HEK293 (cell line): Measurements from ENCODE around the gene CACNA1B.
A peak's percentile ranks its signal among the peaks of the same experiment; 100 is the strongest.

Experiments used
- BCL6B ChIP-seq: fragments of 450-650 bp; formaldehyde crosslinking; IDR thresholded peaks from 2 replicates; pipeline ENCODE4 v1.5.1; 2017; ENCODE audit warnings: missing biosample characterization, missing genetic modification characterization
- GLI2 ChIP-seq: fragments of 450-650 bp; formaldehyde crosslinking; IDR thresholded peaks from 2 replicates; pipeline ENCODE4; 2017; ENCODE audit warnings: missing biosample characterization, missing genetic modification characterization, low read depth, borderline replicate concordance
- KLF1 ChIP-seq: fragments of 450-650 bp; formaldehyde crosslinking; IDR thresholded peaks from 2 replicates; pipeline ENCODE4 v1.5.1; 2016; ENCODE audit warnings: missing biosample characterization, missing genetic modification characterization
- REST ChIP-seq: fragments of 450-650 bp; formaldehyde crosslinking; IDR thresholded peaks from 2 replicates; pipeline ENCODE4 v1.5.1; 2016; ENCODE audit warnings: missing biosample characterization, missing genetic modification characterization
- YY1 ChIP-seq: fragments of 450-650 bp; formaldehyde crosslinking; IDR thresholded peaks from 2 replicates; pipeline ENCODE4 v1.5.1; 2018; ENCODE audit warnings: missing biosample characterization, missing genetic modification characterization
- ZBTB8A ChIP-seq: fragments of 450-650 bp; formaldehyde crosslinking; IDR thresholded peaks from 2 replicates; pipeline ENCODE4 v1.5.1; 2016; ENCODE audit warnings: missing biosample characterization, missing genetic modification characterization
- ZFP41 ChIP-seq: fragments of 450-650 bp; formaldehyde crosslinking; IDR thresholded peaks from 2 replicates; pipeline ENCODE4 v1.5.1; 2016; ENCODE audit warnings: missing biosample characterization, missing genetic modification characterization, borderline replicate concordance
- ZIC2 ChIP-seq: fragments of 450-650 bp; formaldehyde crosslinking; IDR thresholded peaks from 2 replicates; pipeline ENCODE4 v1.5.1; 2016; ENCODE audit warnings: missing biosample characterization, missing genetic modification characterization
- ZNF140 ChIP-seq: fragments of 450-650 bp; formaldehyde crosslinking; IDR thresholded peaks from 2 replicates; pipeline ENCODE4 v1.5.1; 2016; ENCODE audit warnings: missing biosample characterization, missing genetic modification characterization
- ZNF280D ChIP-seq: fragments of 450-650 bp; formaldehyde crosslinking; IDR thresholded peaks from 2 replicates; pipeline ENCODE4 v1.5.1; 2016; ENCODE audit warnings: missing biosample characterization, missing genetic modification characterization
- ZNF394 ChIP-seq: fragments of 450-650 bp; formaldehyde crosslinking; IDR thresholded peaks from 2 replicates; pipeline ENCODE4 v1.5.1; 2016; ENCODE audit warnings: missing biosample characterization, missing genetic modification characterization, mild to moderate bottlenecking, moderate library complexity, borderline replicate concordance
- ZNF623 ChIP-seq: fragments of 450-650 bp; formaldehyde crosslinking; IDR thresholded peaks from 2 replicates; pipeline ENCODE4 v1.5.1; 2016; ENCODE audit warnings: missing biosample characterization, missing genetic modification characterization
- ZNF670 ChIP-seq: fragments of 450-650 bp; formaldehyde crosslinking; IDR thresholded peaks from 2 replicates; pipeline ENCODE4 v1.5.1; 2016; ENCODE audit warnings: missing biosample characterization, missing genetic modification characterization, low read depth
- ZNF792 ChIP-seq: fragments of 450-650 bp; formaldehyde crosslinking; IDR thresholded peaks from 2 replicates; pipeline ENCODE4 v1.5.1; 2016; ENCODE audit warnings: missing biosample characterization, missing genetic modification characterization
- TF ChIP-seq, protein P1 (sequence below): IDR thresholded peaks from 2 replicates; pipeline ENCODE4 v1.6.1; 2011; ENCODE audit warnings: mild to moderate bottlenecking, low read depth, low read length, borderline replicate concordance
- TF ChIP-seq, protein P2 (sequence below): fragments of 450-650 bp; formaldehyde crosslinking; IDR thresholded peaks from 2 replicates; pipeline ENCODE4 v1.5.1; 2016; ENCODE audit warnings: missing biosample characterization, missing genetic modification characterization
- TF ChIP-seq, protein P3 (sequence below): fragments of 450-650 bp; formaldehyde crosslinking; IDR thresholded peaks from 2 replicates; pipeline ENCODE4 v1.5.1; 2016; ENCODE audit warnings: missing biosample characterization, missing genetic modification characterization
- TF ChIP-seq, protein P4 (sequence below): fragments of 450-650 bp; formaldehyde crosslinking; conservative IDR thresholded peaks from 2 replicates; pipeline ENCODE4 v1.5.1; 2016; ENCODE audit warnings: low read depth, missing biosample characterization, missing genetic modification characterization
- TF ChIP-seq, protein P5 (sequence below): fragments of 450-650 bp; formaldehyde crosslinking; IDR thresholded peaks from 2 replicates; pipeline ENCODE4 v1.5.1; 2016; ENCODE audit warnings: missing biosample characterization, missing genetic modification characterization
- TF ChIP-seq, protein P6 (sequence below): fragments of 450-650 bp; formaldehyde crosslinking; IDR thresholded peaks from 2 replicates; pipeline ENCODE4 v1.5.1; 2016; ENCODE audit warnings: missing biosample characterization, missing genetic modification characterization

CACNA1B gene

DNA sequence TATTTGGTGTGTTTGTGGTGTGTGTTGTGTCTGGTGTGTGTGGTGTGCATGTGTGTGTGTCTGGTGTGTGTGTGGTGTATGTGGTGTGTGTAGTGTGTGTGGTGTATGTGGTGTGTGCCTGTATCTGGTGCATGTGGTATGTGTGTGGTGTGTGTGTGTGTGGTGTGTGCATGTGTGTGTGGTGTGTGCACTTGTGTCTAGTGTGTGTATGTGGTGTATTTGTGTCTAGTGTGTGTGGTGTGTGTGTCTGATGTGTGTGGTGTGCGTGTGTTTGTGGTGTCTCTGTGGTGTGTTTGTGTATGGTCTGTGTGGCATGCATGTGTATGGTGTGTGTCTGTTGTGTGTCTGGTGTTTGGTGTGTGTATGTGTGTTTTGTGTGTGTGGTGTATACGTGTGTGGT, 71.1 kb downstream of the CACNA1B start (continued):
- no peak for TF ChIP-seq REST (tag by site-specific recombination)
- TF ChIP-seq, protein P1, sequence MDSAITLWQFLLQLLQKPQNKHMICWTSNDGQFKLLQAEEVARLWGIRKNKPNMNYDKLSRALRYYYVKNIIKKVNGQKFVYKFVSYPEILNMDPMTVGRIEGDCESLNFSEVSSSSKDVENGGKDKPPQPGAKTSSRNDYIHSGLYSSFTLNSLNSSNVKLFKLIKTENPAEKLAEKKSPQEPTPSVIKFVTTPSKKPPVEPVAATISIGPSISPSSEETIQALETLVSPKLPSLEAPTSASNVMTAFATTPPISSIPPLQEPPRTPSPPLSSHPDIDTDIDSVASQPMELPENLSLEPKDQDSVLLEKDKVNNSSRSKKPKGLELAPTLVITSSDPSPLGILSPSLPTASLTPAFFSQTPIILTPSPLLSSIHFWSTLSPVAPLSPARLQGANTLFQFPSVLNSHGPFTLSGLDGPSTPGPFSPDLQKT, result no peak
- TF ChIP-seq, protein P2, sequence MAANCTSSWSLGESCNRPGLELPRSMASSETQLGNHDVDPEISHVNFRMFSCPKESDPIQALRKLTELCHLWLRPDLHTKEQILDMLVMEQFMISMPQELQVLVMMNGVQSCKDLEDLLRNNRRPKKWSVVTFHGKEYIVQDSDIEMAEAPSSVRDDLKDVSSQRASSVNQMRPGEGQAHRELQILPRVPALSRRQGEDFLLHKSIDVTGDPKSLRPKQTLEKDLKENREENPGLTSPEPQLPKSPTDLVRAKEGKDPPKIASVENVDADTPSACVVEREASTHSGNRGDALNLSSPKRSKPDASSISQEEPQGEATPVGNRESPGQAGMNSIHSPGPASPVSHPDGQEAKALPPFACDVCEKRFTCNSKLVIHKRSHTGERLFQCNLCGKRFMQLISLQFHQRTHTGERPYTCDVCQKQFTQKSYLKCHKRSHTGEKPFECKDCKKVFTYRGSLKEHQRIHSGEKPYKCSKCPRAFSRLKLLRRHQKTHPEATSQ (tag by site-specific recombination), result no peak
- no peak for TF ChIP-seq ZNF140
- TF ChIP-seq GLI2, result no peak
- no peak for TF ChIP-seq ZNF280D (tag by site-specific recombination)
- TF ChIP-seq ZBTB8A (tag by site-specific recombination), result no peak
- TF ChIP-seq ZNF394 (tag by site-specific recombination), result no peak
- TF ChIP-seq KLF1 (tag by site-specific recombination), result no peak
- TF ChIP-seq BCL6B (tag by site-specific recombination), result peak; percentile 22; the same call in 1 of the 2 replicates
- TF ChIP-seq, protein P3, sequence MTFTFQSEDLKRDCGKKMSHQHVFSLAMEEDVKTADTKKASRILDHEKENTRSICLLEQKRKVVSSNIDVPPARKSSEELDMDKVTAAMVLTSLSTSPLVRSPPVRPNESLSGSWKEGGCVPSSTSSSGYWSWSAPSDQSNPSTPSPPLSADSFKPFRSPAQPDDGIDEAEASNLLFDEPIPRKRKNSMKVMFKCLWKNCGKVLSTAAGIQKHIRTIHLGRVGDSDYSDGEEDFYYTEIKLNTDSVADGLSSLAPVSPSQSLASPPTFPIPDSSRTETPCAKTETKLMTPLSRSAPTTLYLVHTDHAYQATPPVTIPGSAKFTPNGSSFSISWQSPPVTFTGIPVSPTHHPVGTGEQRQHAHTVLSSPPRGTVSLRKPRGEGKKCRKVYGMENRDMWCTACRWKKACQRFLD, result no peak
- no peak for TF ChIP-seq ZIC2 (tag by site-specific recombination)
- no peak for TF ChIP-seq YY1
- TF ChIP-seq ZNF792 (tag by site-specific recombination), result no peak
- peak; percentile 85; the same call in 1 of the 2 replicates for TF ChIP-seq ZNF670
- TF ChIP-seq ZFP41 (tag by site-specific recombination), result no peak
- TF ChIP-seq, protein P4, sequence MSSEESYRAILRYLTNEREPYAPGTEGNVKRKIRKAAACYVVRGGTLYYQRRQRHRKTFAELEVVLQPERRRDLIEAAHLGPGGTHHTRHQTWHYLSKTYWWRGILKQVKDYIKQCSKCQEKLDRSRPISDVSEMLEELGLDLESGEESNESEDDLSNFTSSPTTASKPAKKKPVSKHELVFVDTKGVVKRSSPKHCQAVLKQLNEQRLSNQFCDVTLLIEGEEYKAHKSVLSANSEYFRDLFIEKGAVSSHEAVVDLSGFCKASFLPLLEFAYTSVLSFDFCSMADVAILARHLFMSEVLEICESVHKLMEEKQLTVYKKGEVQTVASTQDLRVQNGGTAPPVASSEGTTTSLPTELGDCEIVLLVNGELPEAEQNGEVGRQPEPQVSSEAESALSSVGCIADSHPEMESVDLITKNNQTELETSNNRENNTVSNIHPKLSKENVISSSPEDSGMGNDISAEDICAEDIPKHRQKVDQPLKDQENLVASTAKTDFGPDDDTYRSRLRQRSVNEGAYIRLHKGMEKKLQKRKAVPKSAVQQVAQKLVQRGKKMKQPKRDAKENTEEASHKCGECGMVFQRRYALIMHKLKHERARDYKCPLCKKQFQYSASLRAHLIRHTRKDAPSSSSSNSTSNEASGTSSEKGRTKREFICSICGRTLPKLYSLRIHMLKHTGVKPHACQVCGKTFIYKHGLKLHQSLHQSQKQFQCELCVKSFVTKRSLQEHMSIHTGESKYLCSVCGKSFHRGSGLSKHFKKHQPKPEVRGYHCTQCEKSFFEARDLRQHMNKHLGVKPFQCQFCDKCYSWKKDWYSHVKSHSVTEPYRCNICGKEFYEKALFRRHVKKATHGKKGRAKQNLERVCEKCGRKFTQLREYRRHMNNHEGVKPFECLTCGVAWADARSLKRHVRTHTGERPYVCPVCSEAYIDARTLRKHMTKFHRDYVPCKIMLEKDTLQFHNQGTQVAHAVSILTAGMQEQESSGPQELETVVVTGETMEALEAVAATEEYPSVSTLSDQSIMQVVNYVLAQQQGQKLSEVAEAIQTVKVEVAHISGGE (tag by site-specific recombination), result no peak
- no peak for TF ChIP-seq ZNF623 (tag by site-specific recombination)
- TF ChIP-seq, protein P5, sequence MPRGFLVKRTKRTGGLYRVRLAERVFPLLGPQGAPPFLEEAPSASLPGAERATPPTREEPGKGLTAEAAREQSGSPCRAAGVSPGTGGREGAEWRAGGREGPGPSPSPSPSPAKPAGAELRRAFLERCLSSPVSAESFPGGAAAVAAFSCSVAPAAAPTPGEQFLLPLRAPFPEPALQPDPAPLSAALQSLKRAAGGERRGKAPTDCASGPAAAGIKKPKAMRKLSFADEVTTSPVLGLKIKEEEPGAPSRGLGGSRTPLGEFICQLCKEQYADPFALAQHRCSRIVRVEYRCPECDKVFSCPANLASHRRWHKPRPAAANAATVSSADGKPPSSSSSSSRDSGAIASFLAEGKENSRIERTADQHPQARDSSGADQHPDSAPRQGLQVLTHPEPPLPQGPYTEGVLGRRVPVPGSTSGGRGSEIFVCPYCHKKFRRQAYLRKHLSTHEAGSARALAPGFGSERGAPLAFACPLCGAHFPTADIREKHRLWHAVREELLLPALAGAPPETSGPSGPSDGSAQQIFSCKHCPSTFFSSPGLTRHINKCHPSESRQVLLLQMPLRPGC (tag by site-specific recombination), result no peak
- TF ChIP-seq, protein P6, sequence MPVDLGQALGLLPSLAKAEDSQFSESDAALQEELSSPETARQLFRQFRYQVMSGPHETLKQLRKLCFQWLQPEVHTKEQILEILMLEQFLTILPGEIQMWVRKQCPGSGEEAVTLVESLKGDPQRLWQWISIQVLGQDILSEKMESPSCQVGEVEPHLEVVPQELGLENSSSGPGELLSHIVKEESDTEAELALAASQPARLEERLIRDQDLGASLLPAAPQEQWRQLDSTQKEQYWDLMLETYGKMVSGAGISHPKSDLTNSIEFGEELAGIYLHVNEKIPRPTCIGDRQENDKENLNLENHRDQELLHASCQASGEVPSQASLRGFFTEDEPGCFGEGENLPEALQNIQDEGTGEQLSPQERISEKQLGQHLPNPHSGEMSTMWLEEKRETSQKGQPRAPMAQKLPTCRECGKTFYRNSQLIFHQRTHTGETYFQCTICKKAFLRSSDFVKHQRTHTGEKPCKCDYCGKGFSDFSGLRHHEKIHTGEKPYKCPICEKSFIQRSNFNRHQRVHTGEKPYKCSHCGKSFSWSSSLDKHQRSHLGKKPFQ (tag by site-specific recombination), result no peak
